Stimulated activated naive CD8-positive, alpha-beta T cell treated with anti-CD3 and anti-CD28 coated beads, Interleukin-15, Interleukin-2, amounts not matched to agents 100 ng/mL and 50 ng/mL, for 24 hours (primary cell): ENCODE measurements around the gene ARL17B.
A peak's percentile ranks its signal among the peaks of the same experiment; 100 is the strongest.
"Not testable (repeated sequence)": the region's sequence is repeated elsewhere in the genome, so short reads cannot be mapped to it uniquely, and the experiment has no call there.

Experiments
- H3K27ac Mint-ChIP-seq: one replicate; pipeline ENCODE4 v1.8.0; 2021; ENCODE audit warnings: mild to moderate bottlenecking, mixed read lengths
- H3K27me3 Mint-ChIP-seq: one replicate; pipeline ENCODE4 v1.8.0; 2021; ENCODE audit warnings: mixed read lengths
- H3K36me3 Mint-ChIP-seq: one replicate; pipeline ENCODE4 v1.8.0; 2021; ENCODE audit warnings: low read depth, mixed read lengths
- H3K4me1 Mint-ChIP-seq: one replicate; pipeline ENCODE4 v1.8.0; 2021; ENCODE audit warnings: low read depth, mixed read lengths
- H3K4me3 Mint-ChIP-seq: one replicate; pipeline ENCODE4 v1.8.0; 2021; ENCODE audit warnings: mild to moderate bottlenecking, mixed read lengths
- H3K9me3 Mint-ChIP-seq: one replicate; pipeline ENCODE4 v1.8.0; 2021; ENCODE audit warnings: mixed read lengths

ARL17B gene

GRCh38 chr17:46243505-46243904, 118.1 kb downstream of the ARL17B start:
- not testable (repeated sequence) for H3K27me3 Mint-ChIP-seq, H3K9me3 Mint-ChIP-seq, H3K4me3 Mint-ChIP-seq, H3K4me1 Mint-ChIP-seq, H3K36me3 Mint-ChIP-seq, H3K27ac Mint-ChIP-seq

DNA sequence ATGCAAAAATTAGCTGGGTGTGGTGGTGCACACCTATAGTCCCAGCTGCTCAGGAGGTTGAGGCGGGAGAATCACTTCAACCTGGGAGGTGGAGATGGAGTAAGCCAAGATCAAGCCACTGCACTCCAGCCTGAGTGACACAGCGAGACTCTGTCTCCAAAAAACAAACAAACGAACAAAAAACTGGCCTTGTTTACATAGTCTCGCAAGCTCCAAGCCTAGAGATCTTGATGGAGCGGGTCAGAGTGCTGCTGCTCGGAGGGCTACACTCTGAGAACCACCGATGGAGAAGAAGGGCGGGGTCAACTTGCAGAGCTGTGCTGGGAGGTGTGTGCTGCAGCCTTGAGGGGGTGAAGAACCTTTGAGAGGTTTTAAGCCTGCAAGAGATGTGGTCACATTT, 130.2 kb downstream of the ARL17B start:
- not testable (repeated sequence) for H3K9me3 Mint-ChIP-seq, H3K36me3 Mint-ChIP-seq, H3K4me1 Mint-ChIP-seq, H3K4me3 Mint-ChIP-seq, H3K27ac Mint-ChIP-seq, H3K27me3 Mint-ChIP-seq

DNA sequence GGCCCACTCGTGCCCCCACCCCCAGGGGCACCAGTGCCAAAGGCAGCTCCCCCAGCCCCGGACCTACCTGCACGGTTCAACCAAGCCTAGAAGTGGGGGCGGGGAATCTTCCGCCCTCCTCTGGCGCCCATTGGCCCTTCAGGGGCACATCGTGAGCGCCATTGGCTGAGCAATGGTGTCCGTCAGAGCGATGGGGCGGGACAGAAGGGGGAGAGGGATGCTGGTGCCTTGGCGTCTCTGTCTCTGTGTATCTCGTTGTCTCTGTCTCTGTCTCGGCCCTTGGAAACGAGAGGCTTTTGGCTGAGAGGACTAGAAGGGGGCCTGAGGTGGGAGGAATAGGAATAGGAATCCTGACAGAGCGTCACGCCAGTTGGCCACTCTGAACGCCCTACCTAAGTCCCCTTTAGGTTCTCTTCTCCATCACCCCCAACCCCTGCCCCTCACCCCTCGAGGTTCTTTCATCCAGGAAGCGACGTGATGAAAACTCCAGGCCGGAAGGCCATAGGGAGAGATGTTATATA, 136.2 kb downstream of the ARL17B start:
- H3K9me3 Mint-ChIP-seq, H3K36me3 Mint-ChIP-seq, H3K4me1 Mint-ChIP-seq, H3K27me3 Mint-ChIP-seq: not testable (repeated sequence)
- Mint-ChIP-seq H3K27ac (peak overlapping the region; percentile 79), H3K4me3 (peak overlapping the region; percentile 85)

- H3K36me3 Mint-ChIP-seq, H3K27me3 Mint-ChIP-seq, H3K9me3 Mint-ChIP-seq, H3K4me1 Mint-ChIP-seq: not testable (repeated sequence)
- peak overlapping the region; percentile 85 for H3K4me3 Mint-ChIP-seq
- peak overlapping the region; percentile 79 for H3K27ac Mint-ChIP-seq
These were observed 136.7 kb downstream of the ARL17B start for GRCh38 chr17:46224864-46225263.
